Loucy (cell line): ENCODE measurements around the gene AKR1D1.

Source experiments
- H2AFZ ChIP-seq: fragments of 200-600 bp; sonication (generic); 2 replicates; pipeline ENCODE4 v1.6.0; 2016; ENCODE audit warnings: antibody characterized with exemption, mild to moderate bottlenecking, low read length, moderate library complexity
- H3F3A ChIP-seq: fragments of 200-600 bp; 2 replicates; pipeline ENCODE4 v1.6.0; 2016; ENCODE audit warnings: antibody characterized with exemption, low read depth, mild to moderate bottlenecking
- H3K27me3 ChIP-seq: fragments of 200-600 bp; sonication (generic); 2 replicates; pipeline ENCODE4 v1.6.1; 2014; ENCODE audit warnings: low read length, mild to moderate bottlenecking; ENCODE audit not compliant: insufficient read depth, poor library complexity, severe bottlenecking
- H3K36me3 ChIP-seq: fragments of 200-600 bp; sonication (generic); 2 replicates; pipeline ENCODE4 v1.6.1; 2016; ENCODE audit warnings: low read length; ENCODE audit not compliant: insufficient read depth
- H3K4me1 ChIP-seq: fragments of 200-600 bp; sonication (generic); 2 replicates; pipeline ENCODE4 v1.5.1; 2014; ENCODE audit warnings: low read length, mild to moderate bottlenecking; ENCODE audit not compliant: insufficient read depth, poor library complexity, severe bottlenecking
- H3K4me2 ChIP-seq: fragments of 200-600 bp; sonication (generic); 2 replicates; pipeline ENCODE4 v1.6.0; 2014; ENCODE audit warnings: antibody characterized with exemption, low read length, low read depth, mild to moderate bottlenecking; ENCODE audit not compliant: poor library complexity, severe bottlenecking
- H3K4me3 ChIP-seq: fragments of 200-600 bp; sonication (generic); 2 replicates; pipeline ENCODE4 v1.5.1; 2014; ENCODE audit warnings: low read length, mild to moderate bottlenecking, mixed read lengths; ENCODE audit not compliant: poor library complexity, severe bottlenecking
- H3K79me2 ChIP-seq: fragments of 200-600 bp; sonication (generic); 2 replicates; pipeline ENCODE4 v1.6.1; 2014; ENCODE audit warnings: low read length; ENCODE audit not compliant: insufficient read depth
- H3K9ac ChIP-seq: fragments of 200-600 bp; sonication (generic); 2 replicates; pipeline ENCODE4 v1.6.0; 2014; ENCODE audit warnings: mild to moderate bottlenecking, low read depth, low read length, moderate library complexity; ENCODE audit not compliant: poor library complexity, severe bottlenecking
- H3K9me2 ChIP-seq: fragments of 200-600 bp; sonication (generic); replicated peaks from 2 replicates; pipeline ENCODE4 v1.6.1; 2016; ENCODE audit warnings: low read depth, low read length, mixed read lengths
- H3K9me3 ChIP-seq: fragments of 200-600 bp; sonication (generic); 2 replicates; pipeline ENCODE4 v1.6.1; 2014; ENCODE audit warnings: mild to moderate bottlenecking, antibody characterized with exemption, low read length, low read depth; ENCODE audit not compliant: insufficient read depth
- H4K20me1 ChIP-seq: fragments of 200-600 bp; sonication (generic); 2 replicates; pipeline ENCODE4 v1.6.0; 2014; ENCODE audit warnings: antibody characterized with exemption, low read length, mild to moderate bottlenecking; ENCODE audit not compliant: insufficient read depth, poor library complexity, severe bottlenecking
- EZH2phosphoT487 ChIP-seq: fragments of 200-600 bp; IDR thresholded peaks from 2 replicates; pipeline ENCODE4 v1.6.1; 2018; ENCODE audit warnings: antibody characterized with exemption, mild to moderate bottlenecking, moderate library complexity, borderline replicate concordance
- TF ChIP-seq, protein P1 (sequence below): fragments of 200-600 bp; sonication (generic); conservative IDR thresholded peaks from 2 replicates; pipeline ENCODE4 v1.5.1; 2014; ENCODE audit warnings: mild to moderate bottlenecking, antibody characterized with exemption, low read length

Gene AKR1D1

DNA sequence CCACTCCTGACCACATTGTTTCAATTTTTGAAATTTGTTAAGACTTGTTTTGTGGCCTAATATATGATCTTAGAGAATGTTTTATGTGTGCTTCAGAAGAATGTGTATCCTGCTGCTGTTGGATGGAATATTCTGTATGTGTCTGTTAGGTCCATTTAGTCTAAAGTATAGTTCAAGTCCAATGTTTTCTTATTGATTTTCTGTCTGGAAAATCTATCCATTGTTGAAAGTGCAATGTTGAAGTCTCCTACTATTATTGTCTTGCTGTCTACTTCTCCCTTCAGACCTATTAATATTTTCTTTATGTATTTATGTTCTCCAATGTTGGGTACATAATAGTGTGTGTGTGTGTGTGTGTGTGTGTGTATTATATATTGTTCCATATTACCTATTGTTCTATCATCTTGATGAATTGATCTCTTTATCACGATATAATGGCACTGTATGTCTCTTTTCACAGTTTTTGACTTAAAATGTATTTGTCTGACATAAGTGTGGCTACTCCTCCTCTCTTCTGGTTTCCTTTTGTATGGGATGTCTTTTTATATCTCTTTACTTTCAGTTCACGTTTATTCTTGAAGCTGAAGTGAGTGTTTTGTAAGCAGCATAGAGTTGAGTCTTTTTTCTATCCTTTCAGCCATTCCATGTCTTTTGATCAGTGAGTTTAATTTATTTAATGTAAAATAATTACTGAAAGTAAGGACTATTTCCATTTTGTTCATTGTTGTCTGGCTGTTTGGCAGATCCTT, 61.3 kb downstream of the AKR1D1 start:
- Histone ChIP-seq H4K20me1 (no peaks in the 10 kb centered on the region), H3K9ac (no peak overlapping the region), H3K9me3 (no peaks in the 10 kb centered on the region), H3K4me1 (no peaks in the 10 kb centered on the region), H3F3A (no peaks in the 10 kb centered on the region), H3K36me3 (no peaks in the 10 kb centered on the region), H3K4me2 (no peak overlapping the region), H3K27me3 (no peaks in the 10 kb centered on the region), H2AFZ (no peak overlapping the region), H3K9me2 (no peaks in the 10 kb centered on the region), H3K4me3 (no peak overlapping the region), H3K79me2 (no peaks in the 10 kb centered on the region)
- TF ChIP-seq, protein P1, sequence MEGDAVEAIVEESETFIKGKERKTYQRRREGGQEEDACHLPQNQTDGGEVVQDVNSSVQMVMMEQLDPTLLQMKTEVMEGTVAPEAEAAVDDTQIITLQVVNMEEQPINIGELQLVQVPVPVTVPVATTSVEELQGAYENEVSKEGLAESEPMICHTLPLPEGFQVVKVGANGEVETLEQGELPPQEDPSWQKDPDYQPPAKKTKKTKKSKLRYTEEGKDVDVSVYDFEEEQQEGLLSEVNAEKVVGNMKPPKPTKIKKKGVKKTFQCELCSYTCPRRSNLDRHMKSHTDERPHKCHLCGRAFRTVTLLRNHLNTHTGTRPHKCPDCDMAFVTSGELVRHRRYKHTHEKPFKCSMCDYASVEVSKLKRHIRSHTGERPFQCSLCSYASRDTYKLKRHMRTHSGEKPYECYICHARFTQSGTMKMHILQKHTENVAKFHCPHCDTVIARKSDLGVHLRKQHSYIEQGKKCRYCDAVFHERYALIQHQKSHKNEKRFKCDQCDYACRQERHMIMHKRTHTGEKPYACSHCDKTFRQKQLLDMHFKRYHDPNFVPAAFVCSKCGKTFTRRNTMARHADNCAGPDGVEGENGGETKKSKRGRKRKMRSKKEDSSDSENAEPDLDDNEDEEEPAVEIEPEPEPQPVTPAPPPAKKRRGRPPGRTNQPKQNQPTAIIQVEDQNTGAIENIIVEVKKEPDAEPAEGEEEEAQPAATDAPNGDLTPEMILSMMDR, result no peak
- no peak for TF ChIP-seq EZH2phosphoT487

DNA sequence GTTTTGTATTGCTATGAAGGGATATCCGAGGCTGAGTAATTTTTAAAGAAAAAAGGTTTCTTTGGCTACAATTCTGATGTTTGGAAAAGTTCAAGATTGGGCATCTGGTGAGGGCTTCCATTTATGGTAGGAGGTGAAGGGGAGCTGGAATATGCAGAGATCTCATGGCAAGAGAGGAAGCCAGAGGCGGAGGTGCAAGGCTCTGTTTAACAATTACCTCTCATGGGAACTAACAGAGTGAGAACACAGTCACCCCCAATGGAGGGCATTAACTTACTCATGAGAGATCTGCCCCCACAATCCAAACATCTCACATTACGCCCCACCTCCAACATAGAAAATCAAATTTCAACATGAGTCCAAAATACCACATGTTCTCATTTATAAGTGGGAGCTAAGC, 62.0 kb downstream of the AKR1D1 start:
- H3K36me3 ChIP-seq, result no peaks in the 10 kb centered on the region
- no peak overlapping the region for H3K4me2 ChIP-seq
- H2AFZ ChIP-seq, result no peak overlapping the region
- no peaks in the 10 kb centered on the region for H3K79me2 ChIP-seq
- H3K9me2 ChIP-seq, result no peaks in the 10 kb centered on the region
- no peaks in the 10 kb centered on the region for H3K27me3 ChIP-seq
- no peaks in the 10 kb centered on the region for H3K9me3 ChIP-seq
- H3F3A ChIP-seq, result no peaks in the 10 kb centered on the region
- H3K4me1 ChIP-seq, result no peaks in the 10 kb centered on the region
- no peaks in the 10 kb centered on the region for H4K20me1 ChIP-seq
- no peak overlapping the region for H3K4me3 ChIP-seq
- H3K9ac ChIP-seq, result no peak overlapping the region
- TF ChIP-seq, protein P1, result no peak
- TF ChIP-seq EZH2phosphoT487, result no peak

DNA sequence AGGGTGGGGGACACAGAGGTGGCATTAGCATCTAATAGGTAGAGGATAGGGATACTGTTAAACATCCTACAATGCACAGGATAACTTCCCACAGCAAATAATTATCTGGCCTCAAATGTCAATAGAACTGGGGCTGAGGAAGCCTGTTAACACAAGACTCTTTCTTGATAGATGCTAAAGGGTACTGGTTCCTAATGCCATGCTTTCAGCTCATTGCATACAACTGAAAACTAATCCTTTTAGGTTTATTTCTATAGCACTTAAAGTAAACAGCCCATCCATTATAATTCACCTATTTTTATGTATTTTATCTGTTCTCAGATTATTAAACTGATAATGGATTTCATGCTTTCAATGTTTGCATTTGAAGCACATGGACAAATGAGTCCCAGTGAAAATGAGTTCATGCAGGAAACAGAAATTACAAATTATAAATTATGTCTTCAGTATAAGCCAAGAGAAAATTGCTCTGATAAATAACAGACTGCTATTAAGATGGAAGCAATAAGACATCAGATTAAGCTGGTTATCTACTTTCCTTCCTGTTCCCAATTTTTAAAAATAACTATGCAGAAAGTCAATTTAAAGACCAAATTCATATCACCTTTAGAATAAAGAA, 66.4 kb downstream of the AKR1D1 start:
- Histone ChIP-seq H3K36me3 (no peaks in the 10 kb centered on the region), H3K27me3 (no peaks in the 10 kb centered on the region), H3K4me2 (no peak overlapping the region), H4K20me1 (no peaks in the 10 kb centered on the region), H2AFZ (no peak overlapping the region), H3K79me2 (no peaks in the 10 kb centered on the region), H3K9me3 (no peaks in the 10 kb centered on the region), H3K9me2 (no peaks in the 10 kb centered on the region), H3F3A (no peaks in the 10 kb centered on the region; the same call in 1 of the 2 replicates), H3K9ac (no peak overlapping the region), H3K4me3 (no peak overlapping the region), H3K4me1 (peaks cover 6% of the 10 kb centered on the region)
- no peak for TF ChIP-seq EZH2phosphoT487
- TF ChIP-seq, protein P1, result no peak
